HG02884 (cell line): ENCODE data around the gene SORBS1.

Experiments used
- ATAC-seq: cut with Tn5 transposase; IDR thresholded peaks from one replicate; pipeline ENCODE4 v1.9.1; 2021; ENCODE audit warnings: mild to moderate bottlenecking, moderate library complexity; ENCODE audit not compliant: unreplicated experiment

The SORBS1 gene

DNA sequence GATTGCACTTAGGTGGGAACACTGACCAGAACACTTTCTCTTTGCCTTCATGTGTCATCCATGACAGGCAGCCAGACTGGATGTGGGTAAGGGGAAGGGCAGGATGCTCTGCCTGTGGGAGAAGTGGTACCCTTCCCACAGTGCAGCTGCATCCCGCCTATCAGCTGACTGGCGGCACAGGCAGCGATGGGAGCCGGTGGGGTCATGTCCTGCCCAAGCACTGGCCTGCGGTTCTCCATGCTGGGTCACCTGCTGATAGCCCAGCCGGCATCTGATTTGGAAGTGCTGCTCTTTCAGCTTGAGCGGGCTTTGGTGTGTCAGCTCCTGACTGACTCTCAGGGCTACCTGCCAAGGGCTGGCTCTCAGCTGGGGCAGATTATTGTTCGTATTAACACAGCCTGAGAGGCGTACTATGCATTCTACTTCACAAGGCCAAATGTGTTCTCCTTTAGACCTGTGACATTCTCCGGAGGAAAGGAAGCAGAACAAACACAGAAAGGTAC, 165.2 kb downstream of the SORBS1 start:
- no peak for ATAC-seq

DNA sequence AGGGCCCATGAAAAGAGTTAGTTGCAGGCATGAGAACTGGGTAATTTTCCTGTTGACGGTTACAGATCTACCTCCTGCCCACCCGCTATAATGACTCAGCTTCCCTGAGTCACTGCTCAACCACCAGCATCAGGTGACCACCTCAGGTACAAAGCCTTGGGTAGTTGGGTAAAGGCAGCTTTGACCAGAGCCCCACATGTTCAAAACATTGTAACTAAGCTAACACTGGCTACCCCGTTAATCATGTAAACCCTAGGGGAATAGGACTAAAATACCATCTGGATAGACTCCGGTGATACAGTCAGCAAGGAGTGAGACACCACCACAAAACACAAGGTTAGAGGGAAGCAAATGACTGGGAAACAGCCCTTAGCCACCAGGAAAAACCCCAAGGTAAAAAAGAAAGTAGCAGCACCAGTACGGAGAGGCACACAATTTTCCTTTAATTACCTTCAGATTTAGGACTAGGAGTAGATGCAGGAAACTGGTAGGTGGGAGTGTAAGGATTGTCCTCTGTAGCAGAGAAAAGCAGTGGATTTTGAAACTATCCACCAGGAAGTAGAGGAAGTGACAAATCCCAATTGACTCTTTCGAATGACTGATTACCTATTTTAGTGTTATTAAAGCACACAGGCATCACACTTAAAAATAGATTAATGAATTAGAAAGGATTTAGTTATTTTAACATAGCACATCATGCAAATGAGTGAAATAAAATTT, 166.8 kb downstream of the SORBS1 start:
- peak; percentile 56 for ATAC-seq

DNA sequence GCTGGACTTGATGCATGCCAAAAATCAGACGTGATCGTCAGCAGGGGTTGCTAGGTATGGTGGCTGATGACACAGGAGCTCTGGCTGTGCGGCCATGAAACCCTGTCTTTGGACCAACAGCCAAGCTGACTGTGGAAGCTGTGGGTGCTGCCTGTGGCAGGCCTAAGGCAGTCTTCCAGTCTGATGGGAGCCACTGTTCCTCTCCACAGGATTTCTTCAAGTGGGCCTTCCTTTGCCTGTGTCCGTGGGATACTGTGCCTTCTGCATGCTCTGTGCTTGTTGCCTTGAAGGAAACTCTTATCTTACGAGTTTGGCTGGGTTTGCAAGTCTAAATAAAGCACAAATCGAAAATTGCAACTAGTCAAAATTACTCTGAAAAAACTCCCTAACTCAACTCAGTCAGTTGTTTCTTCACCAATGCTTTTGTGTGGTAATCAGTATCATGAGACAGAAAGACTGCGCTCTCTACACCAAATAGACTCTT, 168.4 kb downstream of the SORBS1 start:
- ATAC-seq, result peak; percentile 41

DNA sequence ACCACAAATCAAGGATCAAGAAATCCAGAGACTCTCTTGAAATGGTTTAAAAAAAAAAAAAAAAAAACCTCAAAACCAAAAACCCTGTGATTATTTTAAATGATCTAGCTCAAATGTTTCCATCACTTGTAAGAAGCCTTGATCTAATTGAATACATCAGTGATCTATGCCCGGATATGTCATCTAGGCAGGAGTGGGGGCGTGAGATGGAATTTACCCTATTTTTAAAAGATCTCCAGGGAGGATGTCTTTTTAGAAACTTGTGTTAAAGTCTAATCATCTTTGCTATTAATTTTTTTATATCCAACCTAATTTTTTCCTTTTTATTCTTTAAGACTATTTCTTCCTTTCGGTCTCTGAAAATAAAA, 169.0 kb downstream of the SORBS1 start:
- no peak for ATAC-seq

DNA sequence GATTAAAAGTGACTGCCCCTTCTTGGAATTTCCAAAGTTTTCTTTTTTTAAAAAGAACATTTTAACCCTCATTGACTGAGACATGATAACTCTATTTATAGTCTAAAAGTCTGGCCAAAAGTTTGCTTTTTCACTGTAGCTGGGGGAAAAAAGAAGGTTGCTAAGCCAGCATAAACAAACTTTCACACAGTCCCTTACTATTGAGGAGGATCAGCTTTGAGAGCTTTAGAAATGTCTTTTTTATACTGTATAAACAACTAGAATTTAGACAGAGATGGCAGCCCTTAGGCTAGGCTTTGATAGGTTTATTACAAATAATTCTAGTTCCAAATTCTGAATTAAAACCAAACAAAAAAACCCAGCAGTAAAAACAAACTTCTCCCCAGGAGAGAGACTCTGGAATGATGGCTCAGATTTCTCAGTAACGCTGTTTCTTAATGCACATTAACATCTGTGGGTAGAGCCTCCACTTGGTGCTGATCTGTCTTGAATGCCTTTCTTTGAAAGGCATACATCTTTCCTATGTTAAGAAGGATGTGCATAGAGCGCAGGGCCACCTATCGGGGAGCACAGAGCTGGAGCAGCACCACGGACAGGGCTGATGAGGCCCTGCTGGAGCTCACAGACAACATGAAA, 169.5 kb downstream of the SORBS1 start:
- no peak for ATAC-seq

DNA sequence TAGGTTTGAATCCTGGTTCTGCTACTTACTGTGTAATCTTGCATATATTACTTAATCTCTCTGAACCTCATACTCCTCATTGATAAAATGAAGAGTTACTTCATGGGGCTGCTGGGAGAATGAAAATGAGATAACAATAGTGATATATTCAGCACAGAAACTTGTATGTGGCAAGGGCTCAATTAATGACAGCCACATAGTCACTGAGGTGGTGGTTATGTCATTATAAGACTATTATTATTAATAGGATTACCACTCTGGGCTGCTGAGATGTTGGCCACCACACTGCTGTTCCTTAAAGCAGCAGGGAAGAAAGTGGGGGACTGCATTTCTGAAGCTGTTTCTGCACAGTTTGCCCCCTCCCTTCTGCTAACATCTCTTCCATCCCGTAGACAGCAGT, 170.0 kb downstream of the SORBS1 start:
- ATAC-seq, result no peak

DNA sequence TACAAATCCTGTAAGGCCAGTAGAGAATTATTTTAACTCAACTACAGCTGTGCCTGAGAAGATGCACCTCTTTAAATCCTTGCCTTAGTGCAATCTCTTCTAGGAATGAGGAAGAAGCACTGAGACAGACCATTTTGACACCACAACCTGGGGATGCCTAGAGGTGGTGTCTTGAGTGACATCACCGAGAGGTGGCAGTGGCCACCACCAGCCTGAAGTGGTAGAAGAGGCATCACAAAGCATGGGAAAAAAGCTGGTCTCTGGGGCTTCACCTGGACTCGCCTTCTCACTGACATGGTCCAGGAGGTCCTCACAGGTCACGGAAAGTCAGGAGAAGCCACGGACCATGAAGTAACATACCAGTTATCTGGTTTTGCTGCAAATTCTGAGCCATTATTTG, 171.2 kb downstream of the SORBS1 start:
- no peak for ATAC-seq

DNA sequence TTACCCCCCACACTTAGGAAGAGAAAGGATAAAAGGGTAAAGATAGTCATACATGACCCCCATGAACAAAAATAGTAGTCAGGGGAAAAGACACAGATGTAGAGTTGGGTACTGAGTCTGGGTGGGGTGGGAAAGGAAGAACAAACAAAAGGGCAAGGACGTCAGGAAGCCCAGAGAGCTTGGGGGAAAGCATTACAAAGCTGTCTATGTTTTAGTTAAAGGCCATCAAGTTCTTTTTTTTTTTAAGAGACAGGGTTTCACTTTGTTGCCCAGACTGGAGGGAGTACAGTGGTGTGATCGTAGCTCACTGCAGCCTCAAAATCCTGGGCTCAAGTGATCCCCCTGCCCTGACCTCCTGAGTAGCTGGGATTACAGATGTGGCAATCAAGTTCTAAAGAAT, 172.0 kb downstream of the SORBS1 start:
- ATAC-seq, result no peak

DNA sequence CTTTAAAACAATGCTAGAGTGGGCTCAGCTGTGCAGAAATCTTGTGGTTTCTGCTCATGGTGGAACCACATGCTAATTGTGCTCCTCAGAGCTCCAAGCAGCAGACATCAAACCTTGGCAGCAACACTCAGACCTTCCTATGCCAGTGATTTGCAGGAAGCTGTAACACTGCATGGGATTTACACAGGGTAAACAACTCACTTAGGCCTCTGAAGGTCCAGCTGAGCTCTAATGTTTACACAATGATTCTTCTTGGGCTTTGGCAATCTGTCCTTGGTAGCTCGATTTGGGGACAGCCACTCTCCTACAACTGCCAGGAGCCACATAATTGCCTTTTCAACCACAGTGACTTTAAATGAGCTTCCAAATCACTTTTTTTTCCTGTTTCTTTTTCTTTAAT, 172.6 kb downstream of the SORBS1 start:
- ATAC-seq, result no peak

DNA sequence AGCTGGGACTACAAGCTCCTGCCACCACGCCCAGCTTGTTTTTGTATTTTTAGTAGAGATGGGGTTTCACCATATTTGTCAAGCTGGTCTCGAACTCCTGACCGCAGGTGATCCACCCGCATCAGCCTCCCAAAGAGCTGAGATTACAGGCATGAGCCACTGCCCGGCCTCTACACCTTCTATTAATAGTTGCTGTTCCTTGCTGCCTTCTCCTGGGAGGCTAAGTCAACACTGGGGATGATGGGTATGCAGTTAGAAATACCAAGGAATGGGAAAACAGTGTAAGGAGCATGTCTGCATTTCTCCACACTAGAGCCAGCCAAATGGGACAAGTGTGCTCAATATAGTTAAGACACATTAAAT, 173.1 kb downstream of the SORBS1 start:
- no peak for ATAC-seq

DNA sequence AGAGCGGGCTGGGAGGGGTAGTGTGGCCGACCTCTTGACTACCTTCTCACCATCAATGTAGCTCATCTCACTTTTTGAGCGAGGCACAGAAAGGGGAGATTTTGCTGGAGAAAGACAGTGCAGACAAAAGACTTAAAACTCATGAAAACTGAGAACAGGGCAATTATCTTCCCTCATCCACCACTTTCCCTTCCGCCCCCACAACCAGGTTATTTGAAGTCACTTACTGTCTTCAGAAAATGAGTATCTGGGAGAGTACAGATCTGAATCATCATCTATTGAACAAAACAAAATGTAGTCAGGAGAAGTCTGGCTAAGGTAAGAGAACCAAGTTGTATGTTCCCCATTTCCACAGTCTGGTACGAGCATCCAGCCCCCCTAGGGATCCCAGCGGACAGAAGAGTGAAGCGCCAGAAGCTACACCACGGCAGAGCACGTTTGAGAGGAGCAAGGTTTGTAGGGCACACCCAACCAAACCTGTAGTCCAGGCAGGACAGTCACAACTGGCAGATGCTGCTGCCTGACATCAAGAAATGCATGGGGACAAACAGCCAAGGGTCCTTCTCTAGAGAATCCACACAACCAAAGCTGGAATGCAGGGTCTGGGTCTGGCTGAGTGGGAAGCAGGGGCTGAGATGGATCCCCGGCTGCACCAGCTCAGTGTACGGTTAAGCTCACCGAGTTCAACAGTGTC, 177.0 kb downstream of the SORBS1 start:
- ATAC-seq, result peak; percentile 60

DNA sequence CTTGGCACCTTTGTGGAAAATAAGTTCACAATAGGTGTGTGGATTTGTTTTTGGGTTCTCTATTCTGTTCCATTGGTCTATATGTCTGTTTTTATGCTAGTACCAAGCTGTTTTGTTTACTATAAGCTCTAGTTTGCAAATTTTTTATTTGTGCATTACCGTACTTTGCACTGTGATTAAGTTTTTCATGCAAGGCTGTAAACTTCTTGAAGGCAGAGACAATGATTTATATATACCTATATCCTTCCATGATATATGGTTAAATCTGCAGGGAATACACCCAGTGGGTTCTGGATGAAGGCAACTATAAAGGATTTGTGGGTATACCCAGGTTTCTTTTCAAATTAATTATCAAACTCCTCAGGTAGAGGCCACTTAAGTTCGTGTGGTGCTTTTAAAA, 178.6 kb downstream of the SORBS1 start:
- no peak for ATAC-seq

DNA sequence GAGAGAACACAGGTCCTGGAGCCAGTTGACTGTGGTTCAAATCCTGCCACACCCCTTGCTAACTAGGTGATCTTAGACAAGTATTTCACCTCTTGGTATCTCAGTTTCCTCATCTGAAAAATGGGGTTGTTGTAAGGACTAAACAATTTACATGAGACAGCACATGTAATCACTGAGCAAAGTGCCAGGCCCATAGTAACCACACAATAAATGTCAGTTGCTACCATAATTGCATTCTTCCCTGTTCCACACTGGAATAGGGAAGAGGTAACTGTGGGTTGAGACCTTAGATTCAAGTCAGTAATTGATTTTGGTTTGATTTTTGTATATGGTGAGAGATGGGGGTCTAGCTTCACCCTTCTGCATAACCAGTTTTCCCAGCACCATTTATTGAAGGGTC, 179.0 kb downstream of the SORBS1 start:
- no peak for ATAC-seq

DNA sequence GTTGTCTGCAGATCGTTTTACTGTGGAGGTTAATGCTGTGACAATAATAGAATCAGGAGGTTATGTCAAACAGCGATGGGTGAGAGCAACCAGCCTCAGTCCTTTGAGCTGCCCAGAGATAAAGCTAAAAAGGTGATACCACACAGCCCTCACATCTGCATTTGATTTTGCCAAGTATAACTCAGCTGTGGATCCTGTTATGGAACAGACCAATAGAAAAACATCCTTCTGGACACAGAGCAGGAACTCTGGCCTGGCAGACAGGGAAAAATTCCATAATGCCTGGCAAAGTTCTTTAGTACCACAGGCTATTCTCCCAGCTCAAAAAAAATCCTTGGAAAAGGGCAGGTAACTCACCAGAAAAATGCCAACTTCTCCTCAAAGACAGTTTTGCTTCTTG, 183.2 kb downstream of the SORBS1 start:
- no peak for ATAC-seq

DNA sequence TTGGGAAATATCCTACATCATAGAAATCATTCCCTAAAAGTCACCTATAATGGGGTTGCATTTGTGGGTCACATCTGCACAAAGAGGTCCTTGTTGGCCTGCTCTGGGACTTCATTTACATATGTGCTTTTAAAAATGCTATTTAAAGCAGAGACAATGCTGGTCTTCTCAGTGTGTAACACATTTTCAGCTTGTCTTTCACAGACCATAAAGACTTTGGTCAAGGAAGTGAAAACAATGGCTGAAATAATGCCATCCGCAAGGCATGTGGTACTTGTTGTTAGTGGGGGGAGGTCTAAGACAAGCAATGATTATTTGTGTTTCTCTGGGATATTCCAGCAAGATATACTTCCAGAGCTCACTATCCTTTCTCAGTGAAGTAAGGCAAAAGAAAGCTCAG, 185.8 kb downstream of the SORBS1 start:
- ATAC-seq, result no peak

DNA sequence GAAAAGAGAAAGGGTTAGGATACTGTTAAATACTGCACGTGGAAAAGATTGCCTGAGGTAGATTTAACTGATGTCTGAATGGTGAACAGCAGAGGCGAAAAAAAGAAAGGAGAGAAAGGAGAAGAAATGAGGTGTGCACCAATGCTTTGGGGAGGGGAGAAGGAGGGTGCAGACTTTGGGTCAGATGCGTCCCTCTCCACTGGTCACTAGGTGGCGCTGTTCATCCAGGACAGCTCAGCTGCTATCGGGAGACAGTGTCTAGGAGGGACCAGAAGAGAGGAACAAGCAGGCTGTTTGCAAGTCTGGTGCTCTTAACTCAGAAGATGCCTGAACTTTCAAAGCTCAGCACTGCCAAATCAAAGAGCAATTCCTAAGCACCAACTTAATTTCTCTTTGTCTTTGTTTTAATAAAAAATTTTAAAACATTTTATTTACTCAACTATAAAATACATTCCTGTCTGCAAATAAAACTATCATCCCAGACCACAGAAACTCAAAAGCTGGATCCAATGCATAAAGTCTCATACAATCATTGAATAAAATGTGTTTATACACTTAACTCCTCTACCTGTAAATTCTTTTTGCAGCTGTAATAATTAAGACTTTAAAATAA, 186.5 kb downstream of the SORBS1 start:
- peak; percentile 94 for ATAC-seq

DNA sequence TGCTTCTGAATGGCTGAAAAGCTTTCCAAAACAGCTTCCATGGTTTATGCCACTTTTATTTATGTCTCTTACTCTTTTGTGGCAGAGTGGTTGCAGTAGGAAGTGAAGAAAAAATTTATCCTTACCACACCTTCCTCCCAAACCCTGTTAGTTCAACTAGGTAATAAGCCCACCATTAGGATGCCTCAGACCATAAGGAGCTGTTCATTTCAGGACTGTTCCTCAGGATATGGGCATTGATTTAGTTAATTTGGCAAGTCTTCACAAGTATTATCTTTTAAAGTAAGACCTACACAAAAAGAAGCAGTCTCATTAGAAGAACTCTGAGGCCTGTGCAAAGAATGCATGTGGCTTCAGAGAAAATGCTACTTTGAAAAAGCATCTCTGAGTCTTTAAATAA, 187.5 kb downstream of the SORBS1 start:
- no peak for ATAC-seq

DNA sequence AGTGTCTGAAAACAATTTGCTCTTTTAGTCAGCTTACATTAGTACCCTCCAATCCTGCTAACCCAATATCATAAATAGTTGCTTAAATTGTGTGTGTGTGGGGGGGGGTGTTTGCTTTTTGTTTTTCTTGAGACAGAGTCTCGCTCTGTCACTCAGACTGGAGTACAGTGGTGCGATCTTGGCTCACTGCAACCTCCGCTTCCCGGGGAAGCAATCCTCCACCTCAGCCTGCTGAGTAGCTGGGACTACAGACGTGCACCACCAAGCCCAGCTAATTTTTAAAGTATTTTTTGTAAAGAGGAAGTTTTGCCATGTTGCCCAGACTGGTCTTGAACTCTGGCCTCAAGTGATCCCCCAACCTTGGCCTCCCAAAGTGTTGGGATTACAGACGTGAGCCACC, 196.8 kb downstream of the SORBS1 start:
- no peak for ATAC-seq

DNA sequence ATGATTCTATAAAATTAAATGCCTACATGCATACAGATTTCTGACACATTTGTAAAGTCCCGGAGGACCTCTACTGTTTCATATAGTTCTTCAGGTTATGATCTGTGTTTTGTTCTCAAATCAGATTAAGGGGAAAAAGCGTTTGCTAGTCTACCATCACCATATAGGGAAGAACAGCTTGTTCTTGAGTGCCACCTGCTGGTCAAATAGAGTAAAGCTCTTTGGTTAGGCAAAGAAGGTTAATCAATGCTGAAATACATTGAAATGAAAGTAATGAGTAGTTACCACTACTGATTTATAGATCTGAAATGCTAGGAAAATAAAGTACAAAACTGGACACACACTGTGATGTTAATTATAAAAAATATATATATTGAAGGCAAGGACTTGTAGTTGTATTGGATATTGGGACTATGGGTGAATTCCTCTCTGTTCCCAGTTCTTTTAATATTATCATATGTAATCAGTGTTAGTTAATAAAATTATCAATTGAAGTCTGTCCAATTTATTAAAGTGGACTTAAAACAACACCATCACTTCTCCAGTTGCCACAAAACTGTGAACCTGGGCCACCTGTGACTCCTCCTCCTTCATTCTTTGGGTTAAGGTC, 197.8 kb downstream of the SORBS1 start:
- ATAC-seq, result peak; percentile 72

DNA sequence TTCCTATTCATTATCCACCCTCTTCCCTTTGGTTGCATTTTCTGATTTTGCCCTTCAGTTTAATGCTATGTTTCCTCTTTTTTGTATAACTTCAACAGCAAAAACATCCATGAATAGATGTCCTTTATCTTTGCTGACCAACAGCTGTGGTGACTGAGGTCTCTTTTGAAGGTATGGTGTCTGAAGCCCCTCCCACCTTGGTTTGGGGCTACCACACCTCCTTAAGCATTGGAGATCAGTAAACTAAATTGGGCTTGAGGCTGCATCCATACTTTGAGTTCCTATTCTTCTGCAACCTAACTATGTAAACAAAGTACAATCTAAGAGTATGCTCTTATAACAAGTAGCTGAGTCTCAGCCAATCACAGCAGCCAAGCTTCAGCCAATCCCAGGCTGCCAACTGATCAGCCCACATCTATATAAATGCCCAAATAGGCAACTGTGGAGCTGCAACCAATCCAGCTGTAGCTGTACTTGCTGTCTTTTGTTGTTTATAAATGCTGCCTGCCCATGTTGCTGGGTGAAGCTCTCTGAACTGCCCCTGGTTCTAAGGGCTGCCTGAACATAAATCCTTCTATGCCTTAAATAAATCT, 201.0 kb downstream of the SORBS1 start:
- ATAC-seq, result peak; percentile 44

DNA sequence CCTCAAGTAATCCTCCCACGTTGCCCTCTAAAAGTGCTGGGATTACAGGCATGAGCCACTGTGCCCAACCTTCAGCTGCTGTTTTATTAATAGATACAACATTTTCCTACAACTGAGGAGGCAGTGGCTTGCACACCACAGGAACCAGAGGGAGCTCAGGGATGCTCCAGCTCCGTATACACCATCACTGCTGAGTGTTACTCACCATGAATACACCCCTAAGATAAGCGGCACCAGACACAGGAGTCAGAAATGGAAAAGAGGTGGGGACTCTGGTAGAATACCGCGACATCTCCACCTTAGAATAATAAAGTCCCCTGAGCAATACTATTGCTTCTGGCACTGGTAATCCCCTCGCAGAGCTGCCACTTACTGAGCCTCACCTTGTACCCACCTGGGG, 201.7 kb downstream of the SORBS1 start:
- no peak for ATAC-seq
